ENCODE data around the gene TAL2. TPM values are rescaled to one million over a fixed set of nuclear protein-coding genes. Genes with fewer than 3 reads are reported as not detected.

TAL2 gene
- total RNA-seq, 4 donors from 2014 or later, result not detected

GRCh38 chr9:105670775-105671174 is 8.5 kb downstream of the TAL2 start:
- H3K4me3 ChIP-seq, result no peak overlapping the region
- H3K27ac ChIP-seq (replicated peaks in 1 of 4), result no peak overlapping the region
- intact Hi-C loops (cut with DNase I), result no loop called here
- no peaks in the 10 kb centered on the region for H3K4me1 ChIP-seq
- no peaks in the 10 kb centered on the region for H3K27me3 ChIP-seq
- no peaks in the 10 kb centered on the region for H3K36me3 ChIP-seq
- H3K9me3 ChIP-seq, result no peaks in the 10 kb centered on the region
- 81% methylated on average over 3 of the region's 3 CpGs for WGBS
- no peak for DNase-seq (ENCODE audit: extremely low spot score)
- TF ChIP-seq, protein P1, sequence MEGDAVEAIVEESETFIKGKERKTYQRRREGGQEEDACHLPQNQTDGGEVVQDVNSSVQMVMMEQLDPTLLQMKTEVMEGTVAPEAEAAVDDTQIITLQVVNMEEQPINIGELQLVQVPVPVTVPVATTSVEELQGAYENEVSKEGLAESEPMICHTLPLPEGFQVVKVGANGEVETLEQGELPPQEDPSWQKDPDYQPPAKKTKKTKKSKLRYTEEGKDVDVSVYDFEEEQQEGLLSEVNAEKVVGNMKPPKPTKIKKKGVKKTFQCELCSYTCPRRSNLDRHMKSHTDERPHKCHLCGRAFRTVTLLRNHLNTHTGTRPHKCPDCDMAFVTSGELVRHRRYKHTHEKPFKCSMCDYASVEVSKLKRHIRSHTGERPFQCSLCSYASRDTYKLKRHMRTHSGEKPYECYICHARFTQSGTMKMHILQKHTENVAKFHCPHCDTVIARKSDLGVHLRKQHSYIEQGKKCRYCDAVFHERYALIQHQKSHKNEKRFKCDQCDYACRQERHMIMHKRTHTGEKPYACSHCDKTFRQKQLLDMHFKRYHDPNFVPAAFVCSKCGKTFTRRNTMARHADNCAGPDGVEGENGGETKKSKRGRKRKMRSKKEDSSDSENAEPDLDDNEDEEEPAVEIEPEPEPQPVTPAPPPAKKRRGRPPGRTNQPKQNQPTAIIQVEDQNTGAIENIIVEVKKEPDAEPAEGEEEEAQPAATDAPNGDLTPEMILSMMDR (IDR thresholded peaks at IDR 0.05), result no peak
- TF ChIP-seq POLR2A (IDR thresholded peaks at IDR 0.05; ENCODE audit: low read depth) (no peak), EP300 (IDR thresholded peaks at IDR 0.05) (no peak)

- TF ChIP-seq, protein P1 (IDR thresholded peaks at IDR 0.05), result no peak
- TF ChIP-seq EP300 (IDR thresholded peaks at IDR 0.05) (no peak), POLR2A (IDR thresholded peaks at IDR 0.05; ENCODE audit: low read depth) (no peak), POLR2AphosphoS5 (IDR thresholded peaks at IDR 0.05) (no peak)
- WGBS, result 55% methylated on average over 3 of the region's 3 CpGs
- intact Hi-C loops (cut with DNase I), result no loop called here
- peak; percentile 55 for DNase-seq (ENCODE audit: extremely low spot score)
- Histone ChIP-seq H3K36me3 (no peaks in the 10 kb centered on the region), H3K27ac (replicated peaks in 1 of 4) (no peak overlapping the region), H3K27me3 (no peaks in the 10 kb centered on the region), H3K9me3 (no peaks in the 10 kb centered on the region), H3K4me3 (no peak overlapping the region), H3K4me1 (no peaks in the 10 kb centered on the region)
Observed at GRCh38 chr9:105672711-105673234, 10.5 kb downstream of the TAL2 start.

DNA sequence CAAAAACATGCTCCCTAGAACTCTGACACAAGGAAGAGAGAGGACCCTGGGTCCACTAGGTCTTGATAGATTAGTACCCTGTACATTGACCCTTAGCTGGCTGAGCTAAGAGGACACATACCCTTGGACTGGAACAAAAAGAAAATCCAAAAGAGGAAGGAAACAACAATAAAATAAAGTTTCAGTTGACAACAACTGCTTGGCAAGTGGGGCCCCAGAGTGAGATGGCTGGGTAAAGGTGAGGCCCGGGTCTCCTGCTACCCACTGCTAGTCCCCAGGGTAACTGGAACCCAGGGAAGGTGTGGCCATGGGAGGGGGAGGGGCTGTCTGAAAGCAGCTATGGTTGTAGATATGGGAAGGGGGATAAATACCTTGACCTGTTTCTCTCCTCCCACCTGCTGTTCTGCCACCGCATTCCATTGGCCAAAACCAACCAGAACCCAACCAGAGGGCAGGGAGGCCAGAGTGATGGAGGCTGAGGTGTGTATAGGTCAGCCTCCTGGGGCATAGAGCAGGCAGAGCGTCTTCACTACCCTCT is 11.7 kb downstream of the TAL2 start:
- 66% methylated on average over 3 of the region's 3 CpGs for WGBS
- TF ChIP-seq EP300 (IDR thresholded peaks at IDR 0.05) (no peak), POLR2AphosphoS5 (IDR thresholded peaks at IDR 0.05) (no peak), POLR2A (IDR thresholded peaks at IDR 0.05; ENCODE audit: low read depth) (no peak)
- TF ChIP-seq, protein P1 (IDR thresholded peaks at IDR 0.05), result no peak
- Histone ChIP-seq H3K27ac (replicated peaks in 1 of 4) (no peak overlapping the region), H3K9me3 (no peaks in the 10 kb centered on the region), H3K4me1 (no peaks in the 10 kb centered on the region), H3K27me3 (no peaks in the 10 kb centered on the region), H3K36me3 (no peaks in the 10 kb centered on the region), H3K4me3 (no peak overlapping the region)
- DNase-seq (ENCODE audit: extremely low spot score), result peak; percentile 39
- intact Hi-C loops (cut with DNase I), result no loop called here

GRCh38 chr9:105676351-105676923 is 14.2 kb downstream of the TAL2 start:
- Histone ChIP-seq H3K4me3 (no peak overlapping the region), H3K4me1 (no peaks in the 10 kb centered on the region), H3K9me3 (no peaks in the 10 kb centered on the region), H3K36me3 (no peaks in the 10 kb centered on the region), H3K27me3 (no peaks in the 10 kb centered on the region), H3K27ac (replicated peaks in 1 of 4) (no peak overlapping the region)
- intact Hi-C loops (cut with DNase I), result no loop called here
- 71% methylated on average over 6 of the region's 6 CpGs for WGBS
- TF ChIP-seq, protein P1 (IDR thresholded peaks at IDR 0.05), result no peak
- no peak for TF ChIP-seq POLR2A (IDR thresholded peaks at IDR 0.05; ENCODE audit: low read depth)
- no peak for TF ChIP-seq POLR2AphosphoS5 (IDR thresholded peaks at IDR 0.05)
- TF ChIP-seq EP300 (IDR thresholded peaks at IDR 0.05), result no peak
- no peak for DNase-seq (ENCODE audit: extremely low spot score)

Measured in esophagus muscularis mucosa (tissue), 4 donors.